Choroid plexus epithelial cell (primary cell): ENCODE data around the gene CCDC116.
"Not testable (repeated sequence)": the region's sequence is repeated elsewhere in the genome, so short reads cannot be mapped to it uniquely, and the experiment has no call there.

Experiments used
- DNase-seq: peaks from one replicate; pipeline ENCODE4 v3.0.0-alpha.2; 2010; ENCODE audit warnings: low read depth
- H3K4me3 ChIP-seq: 2 replicates; pipeline ENCODE4 v1.5.1; 2011; ENCODE audit warnings: low read depth, mild to moderate bottlenecking, control low read depth, low read length, moderate library complexity
- CTCF ChIP-seq: conservative IDR thresholded peaks from 2 replicates; pipeline ENCODE4 v1.5.1; 2011; ENCODE audit warnings: low read depth, mild to moderate bottlenecking, control low read depth, inconsistent platforms, low read length, moderate library complexity

Gene CCDC116

GRCh38 chr22:21612858-21613257 lies 19.7 kb upstream of the CCDC116 start:
- no peak for TF ChIP-seq CTCF
- H3K4me3 ChIP-seq: no peak overlapping the region
- DNase-seq: no peak

DNA sequence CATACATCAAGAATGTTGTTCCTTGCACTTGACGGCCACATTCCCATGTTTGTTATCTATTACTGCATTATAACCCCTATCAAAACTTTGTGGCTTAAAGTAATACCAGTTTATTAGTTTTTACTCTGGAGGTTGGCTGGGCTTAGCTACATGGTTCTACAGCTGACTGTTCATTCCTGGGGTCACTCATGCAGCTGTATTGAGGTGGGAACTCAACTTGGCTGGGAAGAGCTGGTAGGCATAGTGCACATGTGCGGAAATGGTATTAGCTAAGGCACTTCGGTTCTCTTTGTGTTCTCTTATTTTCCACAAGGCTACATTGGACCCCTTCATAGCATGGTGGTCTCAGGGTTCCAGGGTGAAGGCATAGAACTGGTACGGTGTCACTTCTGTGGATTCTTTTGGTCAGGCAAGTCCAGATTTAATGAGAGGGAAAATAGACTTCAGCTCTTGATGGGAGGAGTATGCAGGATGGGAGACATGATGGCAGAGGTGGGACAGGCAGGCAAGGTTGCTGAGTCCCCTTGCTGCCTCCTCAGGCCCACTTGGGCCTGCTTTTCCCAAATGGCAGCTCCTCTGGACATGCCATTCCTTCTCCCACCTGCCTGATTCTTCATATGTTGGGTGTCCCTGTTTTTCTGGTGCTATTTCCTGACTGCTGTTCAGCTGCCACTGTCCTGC lies 18.9 kb upstream of the CCDC116 start:
- TF ChIP-seq CTCF: no peak
- no peak overlapping the region for H3K4me3 ChIP-seq
- no peak for DNase-seq

- no peak for DNase-seq
- no peak overlapping the region for H3K4me3 ChIP-seq
- no peak for TF ChIP-seq CTCF
Observed at GRCh38 chr22:21615731-21616130, 16.8 kb upstream of the CCDC116 start.

GRCh38 chr22:21617337-21617736 lies 15.2 kb upstream of the CCDC116 start:
- not testable (repeated sequence) for DNase-seq, H3K4me3 ChIP-seq

- TF ChIP-seq CTCF: no peak
- DNase-seq: no peak
- no peak overlapping the region for H3K4me3 ChIP-seq
Observed at GRCh38 chr22:21621025-21621424, 11.5 kb upstream of the CCDC116 start.

DNA sequence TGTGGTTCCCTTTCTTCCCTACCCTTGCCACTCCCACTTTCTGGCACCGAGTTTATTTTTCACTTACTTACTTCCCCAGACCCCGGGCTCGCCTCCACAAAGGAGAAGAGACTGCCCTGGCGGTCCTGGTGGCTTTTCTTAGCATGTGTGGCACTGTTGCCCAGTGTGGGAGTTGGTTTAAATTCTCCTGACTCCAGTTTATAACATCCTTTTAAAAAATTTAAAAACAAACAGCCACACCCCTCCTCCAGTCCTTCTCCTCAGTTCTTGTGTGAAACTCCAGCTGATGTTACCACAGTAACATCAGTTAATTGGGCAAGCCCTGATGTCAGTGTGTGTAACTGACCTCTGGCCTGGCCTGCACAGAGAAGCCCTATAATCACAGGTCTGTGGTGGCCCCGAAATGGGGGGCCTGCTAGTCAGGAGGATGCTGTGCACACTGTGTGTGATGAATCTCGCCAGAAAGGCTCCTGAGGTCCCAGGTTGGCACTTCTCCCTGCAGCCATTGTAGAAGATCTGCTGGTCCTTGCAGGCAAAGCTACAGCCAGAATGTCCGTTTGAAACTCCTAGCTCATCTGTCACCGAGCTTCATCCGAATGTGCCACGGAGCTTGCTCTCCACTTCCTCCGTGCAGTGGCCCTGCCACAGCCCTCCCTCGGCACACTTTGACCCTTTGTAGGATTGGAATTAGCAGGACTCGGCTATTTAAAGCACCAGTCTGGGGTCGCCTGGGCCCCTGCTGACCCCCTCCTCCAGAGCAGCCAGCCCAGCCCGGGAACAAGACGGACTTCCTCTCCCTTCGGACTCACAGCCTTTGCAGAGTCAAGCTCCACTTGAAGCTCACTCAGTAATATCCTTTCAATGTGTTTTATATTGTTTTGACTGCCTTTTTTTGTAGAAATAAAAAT lies 10.3 kb upstream of the CCDC116 start:
- no peak for TF ChIP-seq CTCF
- H3K4me3 ChIP-seq: no peak overlapping the region
- DNase-seq: no peak

- H3K4me3 ChIP-seq: no peak overlapping the region
- no peak for TF ChIP-seq CTCF
- DNase-seq: no peak
Observed at GRCh38 chr22:21622919-21623647, 9.5 kb upstream of the CCDC116 start.
